Measurements from ENCODE around the gene ZNF177. TPM values are rescaled to one million over a fixed set of nuclear protein-coding genes. Genes with fewer than 3 reads are reported as not detected.

The ZNF177 gene
- total RNA-seq, 2 donors from 2014 or later = 0.88 to 1.2 TPM

DNA sequence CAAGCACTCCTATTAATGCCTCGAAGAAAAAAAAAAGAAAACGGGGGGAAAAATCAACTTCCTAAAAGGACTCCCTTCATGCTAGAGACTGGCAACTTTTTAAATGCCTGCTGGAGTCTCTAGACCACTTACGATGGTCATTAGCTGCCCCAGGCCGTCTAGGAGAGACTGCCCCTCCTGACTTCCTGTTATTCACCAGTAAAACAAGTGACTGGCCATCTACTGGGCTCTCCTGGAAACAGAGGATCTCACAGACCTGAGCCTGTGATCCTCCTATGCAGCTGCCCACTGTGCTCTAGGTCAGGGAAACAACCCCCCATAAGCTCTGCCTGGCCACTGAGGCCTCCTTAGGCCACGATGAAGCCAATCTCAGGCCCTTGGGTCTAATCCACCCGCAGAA, 65.1 kb downstream of the ZNF177 start:
- H3K27me3 ChIP-seq = no peaks in the 10 kb centered on the region
- intact Hi-C loops (cut with DNase I) = no loop called here
- TF ChIP-seq, protein P1, sequence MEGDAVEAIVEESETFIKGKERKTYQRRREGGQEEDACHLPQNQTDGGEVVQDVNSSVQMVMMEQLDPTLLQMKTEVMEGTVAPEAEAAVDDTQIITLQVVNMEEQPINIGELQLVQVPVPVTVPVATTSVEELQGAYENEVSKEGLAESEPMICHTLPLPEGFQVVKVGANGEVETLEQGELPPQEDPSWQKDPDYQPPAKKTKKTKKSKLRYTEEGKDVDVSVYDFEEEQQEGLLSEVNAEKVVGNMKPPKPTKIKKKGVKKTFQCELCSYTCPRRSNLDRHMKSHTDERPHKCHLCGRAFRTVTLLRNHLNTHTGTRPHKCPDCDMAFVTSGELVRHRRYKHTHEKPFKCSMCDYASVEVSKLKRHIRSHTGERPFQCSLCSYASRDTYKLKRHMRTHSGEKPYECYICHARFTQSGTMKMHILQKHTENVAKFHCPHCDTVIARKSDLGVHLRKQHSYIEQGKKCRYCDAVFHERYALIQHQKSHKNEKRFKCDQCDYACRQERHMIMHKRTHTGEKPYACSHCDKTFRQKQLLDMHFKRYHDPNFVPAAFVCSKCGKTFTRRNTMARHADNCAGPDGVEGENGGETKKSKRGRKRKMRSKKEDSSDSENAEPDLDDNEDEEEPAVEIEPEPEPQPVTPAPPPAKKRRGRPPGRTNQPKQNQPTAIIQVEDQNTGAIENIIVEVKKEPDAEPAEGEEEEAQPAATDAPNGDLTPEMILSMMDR (IDR thresholded peaks at IDR 0.05) = no peak
- no peak overlapping the region for H3K9ac ChIP-seq (ENCODE audit: low read depth in 2 of 2, low read length in 2 of 2)
- H3K36me3 ChIP-seq = peaks cover 3% of the 10 kb centered on the region
- no peaks in the 10 kb centered on the region for H3K4me1 ChIP-seq
- DNase-seq = no peak
- H3K27ac ChIP-seq = no peak overlapping the region
- H3K4me3 ChIP-seq = no peak overlapping the region
- no peaks in the 10 kb centered on the region for H3K9me3 ChIP-seq

DNA sequence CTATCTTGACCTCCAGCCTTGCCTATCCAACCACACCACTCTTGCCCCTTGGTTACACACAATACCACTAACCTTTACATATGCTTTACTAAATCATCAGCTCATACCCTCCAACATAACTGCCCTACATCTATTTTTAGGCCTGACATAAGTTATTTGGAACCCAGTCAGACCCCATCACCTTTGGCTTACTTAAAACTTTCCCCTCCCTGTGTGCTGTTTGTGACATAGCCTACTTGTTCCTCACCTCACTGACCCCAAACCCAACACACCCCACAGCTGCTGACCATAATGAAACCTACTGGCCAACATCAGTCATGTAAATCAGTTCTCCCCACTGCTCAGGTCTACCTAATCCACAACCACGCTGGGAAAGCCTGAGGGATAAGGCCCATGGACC, 67.6 kb downstream of the ZNF177 start:
- intact Hi-C loops (cut with DNase I) = loop anchor here (10.0 kb wide), 1 partner anchor 106 kb away; the partner anchor contains the start of gene ZNF559
- no peak overlapping the region for H3K27ac ChIP-seq
- no peak overlapping the region for H3K9ac ChIP-seq (ENCODE audit: low read depth in 2 of 2, low read length in 2 of 2)
- DNase-seq = no peak
- peaks cover 3% of the 10 kb centered on the region for H3K36me3 ChIP-seq
- TF ChIP-seq, protein P1 (IDR thresholded peaks at IDR 0.05) = no peak
- no peaks in the 10 kb centered on the region for H3K9me3 ChIP-seq
- H3K27me3 ChIP-seq = no peaks in the 10 kb centered on the region
- H3K4me3 ChIP-seq = no peak overlapping the region
- H3K4me1 ChIP-seq = no peaks in the 10 kb centered on the region

DNA sequence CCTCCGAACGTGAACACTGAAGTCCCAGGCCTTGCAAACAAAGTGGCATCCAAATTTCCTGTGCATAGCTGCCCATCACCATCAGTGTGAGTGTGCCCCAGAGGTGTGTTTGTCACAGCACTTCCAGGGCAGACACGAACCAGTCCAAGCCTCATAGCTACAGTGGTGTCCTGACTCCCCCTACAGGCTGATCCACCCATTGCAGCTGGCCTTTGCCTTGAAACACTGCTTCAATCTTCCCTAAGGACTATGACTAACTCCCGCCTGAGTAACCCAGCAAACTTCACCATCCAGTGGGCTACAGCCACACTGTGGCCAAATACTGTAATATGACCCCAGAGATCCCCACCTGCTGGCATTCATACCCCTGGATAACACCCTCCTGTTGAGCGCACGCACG, 68.7 kb downstream of the ZNF177 start:
- Histone ChIP-seq H3K9ac (ENCODE audit: low read depth in 2 of 2, low read length in 2 of 2) (no peak overlapping the region), H3K4me3 (no peak overlapping the region), H3K36me3 (peaks cover 3% of the 10 kb centered on the region), H3K27me3 (no peaks in the 10 kb centered on the region), H3K27ac (no peak overlapping the region), H3K9me3 (no peaks in the 10 kb centered on the region), H3K4me1 (no peaks in the 10 kb centered on the region)
- TF ChIP-seq, protein P1 (IDR thresholded peaks at IDR 0.05) = peak; percentile 15
- intact Hi-C loops (cut with DNase I) = loop anchor here (10.0 kb wide), 1 partner anchor 107 kb away; the partner anchor contains the start of gene ZNF559
- peak; percentile 27 for DNase-seq

Other genes with a start within 250 kb of the ZNF177 start
- gene OR7G1, start 247.2 kb upstream of the ZNF177 start, total RNA-seq = not detected
- not detected for gene OR7G3, start 236.1 kb upstream of the ZNF177 start, total RNA-seq
- gene ZNF317, start 222.6 kb upstream of the ZNF177 start, total RNA-seq = 10 to 100 TPM; 25.5 to 28.5 TPM
- under 1 TPM; 0.07 to 0.08 TPM for gene OR7D2, start 184.0 kb upstream of the ZNF177 start, total RNA-seq
- not detected for gene OR7D4, start 143.4 kb upstream of the ZNF177 start, total RNA-seq
- gene OR7E24, start 112.1 kb upstream of the ZNF177 start, total RNA-seq = not detected
- 1 to 10 TPM; 3.1 to 4.1 TPM for gene ZNF699, start 53.2 kb upstream of the ZNF177 start, total RNA-seq
- 1 to 10 TPM; 7.7 to 7.8 TPM for gene ZNF559, start 38.8 kb upstream of the ZNF177 start, total RNA-seq
- gene ZNF266, start 72.6 kb downstream of the ZNF177 start, total RNA-seq = 10 to 100 TPM; 12.5 to 17.1 TPM
- not detected for gene ZNF560, start 135.6 kb downstream of the ZNF177 start, total RNA-seq
- gene ZNF426, start 175.6 kb downstream of the ZNF177 start, total RNA-seq = 10 to 100 TPM in 1 of 2 donors, 1 to 10 TPM in 1; 7.5 to 11.5 TPM
- 10 to 100 TPM; 18.3 to 24.3 TPM for gene ZNF121, start 221.5 kb downstream of the ZNF177 start, total RNA-seq